ENCODE results near the gene TPCN2.

TPCN2 gene

DNA sequence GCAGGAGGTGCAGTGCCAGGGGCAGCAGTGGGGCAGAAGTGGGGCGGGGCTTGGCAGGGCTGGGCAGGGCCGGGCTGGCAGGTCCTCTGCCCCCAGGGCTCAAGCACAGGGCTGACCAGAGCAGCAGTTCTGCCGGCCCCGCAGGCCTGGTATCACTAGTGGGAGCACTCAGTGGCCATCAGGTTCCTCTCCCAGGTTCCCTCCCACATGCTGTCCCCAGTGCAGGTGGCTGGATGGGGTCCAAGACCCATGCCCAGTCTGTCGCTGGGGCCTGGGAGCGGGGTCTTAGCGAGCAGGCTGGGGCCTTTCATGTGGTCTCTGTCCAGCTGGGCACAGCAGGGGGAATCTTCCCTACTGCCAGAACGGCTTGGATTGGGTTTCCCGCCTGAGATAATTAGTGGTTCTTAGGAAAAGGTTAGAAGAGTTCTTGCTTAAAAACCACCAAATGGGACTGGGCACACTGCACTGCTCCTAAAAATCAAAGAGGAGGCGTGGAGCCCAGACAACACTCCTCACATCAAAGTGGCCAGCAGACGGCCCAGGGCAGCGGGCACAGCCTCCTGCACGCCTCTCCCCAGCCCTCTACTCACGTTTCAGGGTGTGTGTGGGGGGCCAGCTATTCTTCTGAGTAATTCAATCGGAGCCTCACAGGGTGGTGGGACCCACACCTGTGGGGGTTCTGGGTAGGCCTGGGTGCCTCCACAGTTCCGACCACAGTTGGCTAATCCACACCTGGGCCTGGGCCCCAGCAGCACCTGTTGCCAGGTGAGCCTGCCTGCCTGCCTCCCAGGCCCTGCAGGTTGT, 45.6 kb downstream of the TPCN2 start:
- Histone ChIP-seq H3K9ac (ENCODE audit: low read depth in 1 of 2, low read length in 2 of 2) (no peak overlapping the region), H3K4me1 (ENCODE audit: control insufficient read depth in 2 of 2, insufficient read depth in 2 of 2, low read length in 2 of 2) (peaks cover 0 to 3% of the 10 kb centered on the region in 2 donors), H3K27ac (ENCODE audit: low read depth in 2 of 2, low read length in 2 of 2) (no peak overlapping the region), H3K4me3 (ENCODE audit: low read length in 2 of 2) (no peak overlapping the region), H3K9me3 (ENCODE audit: control insufficient read depth in 2 of 2, low read length in 2 of 2) (no peaks in the 10 kb centered on the region), H3K27me3 (ENCODE audit: control insufficient read depth in 2 of 2, insufficient read depth in 2 of 2, low read length in 2 of 2) (no peaks in the 10 kb centered on the region), H3K36me3 (ENCODE audit: control insufficient read depth in 2 of 2, insufficient read depth in 2 of 2, low read length in 2 of 2) (peaks cover 3 to 4% of the 10 kb centered on the region in 2 donors)

DNA sequence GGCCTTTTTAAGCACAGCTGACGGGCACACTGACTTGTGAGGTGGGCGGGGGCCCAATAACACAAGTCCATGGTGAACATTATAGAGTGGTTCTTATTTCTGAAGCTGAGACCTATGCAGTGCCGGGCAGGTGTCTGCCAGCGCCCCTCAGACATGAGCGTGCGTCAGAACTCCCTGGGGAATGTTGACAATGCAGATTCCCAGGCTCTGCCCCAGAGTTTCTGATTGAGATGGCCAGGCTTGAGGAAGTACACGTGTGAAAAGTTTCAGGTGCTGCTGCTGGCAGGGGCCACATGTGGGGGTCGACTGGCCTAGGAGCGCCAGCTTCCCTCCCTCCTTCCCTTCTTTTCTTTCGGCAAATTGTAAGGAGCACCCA, 46.2 kb downstream of the TPCN2 start:
- no peaks in the 10 kb centered on the region for H3K27me3 ChIP-seq (ENCODE audit: control insufficient read depth in 2 of 2, insufficient read depth in 2 of 2, low read length in 2 of 2)
- peaks cover 3 to 4% of the 10 kb centered on the region in 2 donors for H3K36me3 ChIP-seq (ENCODE audit: control insufficient read depth in 2 of 2, insufficient read depth in 2 of 2, low read length in 2 of 2)
- no peaks in the 10 kb centered on the region for H3K9me3 ChIP-seq (ENCODE audit: control insufficient read depth in 2 of 2, low read length in 2 of 2)
- H3K27ac ChIP-seq (ENCODE audit: low read depth in 2 of 2, low read length in 2 of 2): no peak overlapping the region
- no peak overlapping the region for H3K9ac ChIP-seq (ENCODE audit: low read depth in 1 of 2, low read length in 2 of 2)
- peaks cover 0 to 6% of the 10 kb centered on the region in 2 donors for H3K4me1 ChIP-seq (ENCODE audit: control insufficient read depth in 2 of 2, insufficient read depth in 2 of 2, low read length in 2 of 2)
- no peak overlapping the region for H3K4me3 ChIP-seq (ENCODE audit: low read length in 2 of 2)

DNA sequence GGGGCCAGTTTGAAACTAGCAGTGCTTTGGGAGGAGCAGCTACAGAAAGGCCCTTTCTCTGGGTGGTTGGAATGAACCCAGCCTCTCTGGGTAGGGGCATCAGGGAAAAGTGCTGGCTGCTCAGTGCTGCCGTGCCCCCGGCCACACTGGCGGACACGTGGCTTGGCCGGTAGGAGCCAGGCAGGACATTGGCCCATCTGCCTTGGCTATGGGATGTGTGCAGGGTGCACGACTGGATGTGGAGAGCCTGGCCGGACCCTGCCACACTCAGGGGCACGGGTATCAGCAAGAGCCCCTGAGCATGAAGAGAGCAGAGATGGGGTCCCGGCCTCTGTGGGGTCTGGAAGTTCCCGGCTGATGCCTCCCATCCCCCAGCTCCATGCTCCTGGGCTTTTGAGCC, 46.6 kb downstream of the TPCN2 start:
- H3K9me3 ChIP-seq (ENCODE audit: control insufficient read depth in 2 of 2, low read length in 2 of 2): no peaks in the 10 kb centered on the region
- peaks cover 0 to 6% of the 10 kb centered on the region in 2 donors for H3K4me1 ChIP-seq (ENCODE audit: control insufficient read depth in 2 of 2, insufficient read depth in 2 of 2, low read length in 2 of 2)
- H3K9ac ChIP-seq (ENCODE audit: low read depth in 1 of 2, low read length in 2 of 2): no peak overlapping the region
- no peaks in the 10 kb centered on the region for H3K27me3 ChIP-seq (ENCODE audit: control insufficient read depth in 2 of 2, insufficient read depth in 2 of 2, low read length in 2 of 2)
- peaks cover 1 to 4% of the 10 kb centered on the region in 2 donors for H3K36me3 ChIP-seq (ENCODE audit: control insufficient read depth in 2 of 2, insufficient read depth in 2 of 2, low read length in 2 of 2)
- no peak overlapping the region for H3K4me3 ChIP-seq (ENCODE audit: low read length in 2 of 2)
- no peak overlapping the region for H3K27ac ChIP-seq (ENCODE audit: low read depth in 2 of 2, low read length in 2 of 2)

DNA sequence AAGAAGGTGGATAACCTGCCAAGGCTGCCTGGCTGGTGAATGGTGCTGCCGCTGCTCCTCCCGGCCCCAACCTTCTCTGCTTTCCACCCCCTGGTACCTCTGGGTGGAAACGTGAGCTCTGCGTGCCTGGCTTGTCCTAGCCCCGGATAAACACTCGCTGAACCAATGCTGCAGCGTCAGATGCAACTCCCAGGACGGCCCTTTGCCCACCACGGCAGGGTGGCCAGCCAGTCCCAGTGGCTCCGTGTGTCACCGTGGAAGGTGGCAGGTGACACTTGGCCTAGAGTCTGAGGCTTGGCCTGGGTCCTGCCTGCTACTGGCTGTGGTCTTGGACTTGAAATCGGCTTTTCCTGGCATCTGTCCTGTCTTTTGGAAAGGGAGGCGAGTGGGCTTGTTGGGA, 47.7 kb downstream of the TPCN2 start:
- Histone ChIP-seq H3K9me3 (ENCODE audit: control insufficient read depth in 2 of 2, low read length in 2 of 2) (no peaks in the 10 kb centered on the region), H3K36me3 (ENCODE audit: control insufficient read depth in 2 of 2, insufficient read depth in 2 of 2, low read length in 2 of 2) (peaks cover 0 to 3% of the 10 kb centered on the region in 2 donors), H3K9ac (ENCODE audit: low read depth in 1 of 2, low read length in 2 of 2) (no peak overlapping the region), H3K27me3 (ENCODE audit: control insufficient read depth in 2 of 2, insufficient read depth in 2 of 2, low read length in 2 of 2) (peaks cover 0 to 2% of the 10 kb centered on the region in 2 donors), H3K4me1 (ENCODE audit: control insufficient read depth in 2 of 2, insufficient read depth in 2 of 2, low read length in 2 of 2) (peaks cover under 1 to 6% of the 10 kb centered on the region in 2 donors), H3K27ac (ENCODE audit: low read depth in 2 of 2, low read length in 2 of 2) (no peak overlapping the region), H3K4me3 (ENCODE audit: low read length in 2 of 2) (no peak overlapping the region)

DNA sequence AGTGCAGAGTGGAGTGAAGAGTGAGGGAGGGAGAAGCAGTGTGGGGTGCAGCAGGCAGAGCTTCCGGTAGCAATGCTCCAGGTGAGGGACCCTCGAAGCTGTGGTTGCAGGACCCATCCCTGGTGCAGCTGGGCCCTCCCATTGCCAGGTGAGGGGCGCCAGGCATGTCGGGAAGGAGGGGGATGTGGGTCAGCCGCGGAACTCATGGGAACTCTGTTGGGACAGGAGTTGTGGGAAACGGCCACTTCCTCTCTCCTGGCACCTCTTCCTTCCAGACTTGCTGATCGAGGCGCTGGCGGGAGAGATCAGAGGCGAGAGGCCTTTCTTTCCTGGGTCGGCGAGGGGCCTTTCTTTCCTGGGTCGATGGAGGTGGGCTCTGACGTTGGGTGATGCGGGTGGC, 48.5 kb downstream of the TPCN2 start:
- Histone ChIP-seq H3K9ac (ENCODE audit: low read depth in 1 of 2, low read length in 2 of 2) (no peak overlapping the region), H3K9me3 (ENCODE audit: control insufficient read depth in 2 of 2, low read length in 2 of 2) (no peaks in the 10 kb centered on the region), H3K4me1 (ENCODE audit: control insufficient read depth in 2 of 2, insufficient read depth in 2 of 2, low read length in 2 of 2) (peaks cover 2 to 6% of the 10 kb centered on the region in 2 donors), H3K4me3 (ENCODE audit: low read length in 2 of 2) (no peak overlapping the region), H3K27me3 (ENCODE audit: control insufficient read depth in 2 of 2, insufficient read depth in 2 of 2, low read length in 2 of 2) (peaks cover 0 to 2% of the 10 kb centered on the region in 2 donors), H3K27ac (ENCODE audit: low read depth in 2 of 2, low read length in 2 of 2) (no peak overlapping the region), H3K36me3 (ENCODE audit: control insufficient read depth in 2 of 2, insufficient read depth in 2 of 2, low read length in 2 of 2) (no peaks in the 10 kb centered on the region)

DNA sequence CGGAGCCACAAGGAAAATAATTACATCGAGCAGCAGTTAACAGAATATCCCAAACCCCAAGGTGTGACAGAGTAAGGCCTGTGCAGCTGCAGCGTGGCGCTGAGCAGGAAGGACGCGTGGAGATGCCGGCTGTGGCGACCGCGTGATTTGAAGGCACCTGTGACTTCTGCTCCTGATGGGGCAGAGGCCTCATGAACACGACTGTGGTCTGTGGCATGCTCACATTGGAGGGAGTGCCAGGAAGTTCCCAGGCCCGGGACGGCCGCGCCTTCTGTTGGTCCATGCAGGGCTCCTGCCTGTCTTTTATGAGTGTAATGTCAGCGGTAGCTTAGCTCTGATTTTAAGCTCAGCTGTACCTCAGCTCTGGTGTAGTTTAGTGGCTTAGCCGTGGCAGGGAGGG, 50.4 kb downstream of the TPCN2 start:
- no peaks in the 10 kb centered on the region for H3K36me3 ChIP-seq (ENCODE audit: control insufficient read depth in 2 of 2, insufficient read depth in 2 of 2, low read length in 2 of 2)
- no peaks in the 10 kb centered on the region for H3K9me3 ChIP-seq (ENCODE audit: control insufficient read depth in 2 of 2, low read length in 2 of 2)
- H3K9ac ChIP-seq (ENCODE audit: low read depth in 1 of 2, low read length in 2 of 2): no peak overlapping the region
- H3K4me3 ChIP-seq (ENCODE audit: low read length in 2 of 2): no peak overlapping the region
- no peak overlapping the region for H3K27ac ChIP-seq (ENCODE audit: low read depth in 2 of 2, low read length in 2 of 2)
- H3K27me3 ChIP-seq (ENCODE audit: control insufficient read depth in 2 of 2, insufficient read depth in 2 of 2, low read length in 2 of 2): peaks cover 0 to 2% of the 10 kb centered on the region in 2 donors
- H3K4me1 ChIP-seq (ENCODE audit: control insufficient read depth in 2 of 2, insufficient read depth in 2 of 2, low read length in 2 of 2): peaks cover 2 to 6% of the 10 kb centered on the region in 2 donors

DNA sequence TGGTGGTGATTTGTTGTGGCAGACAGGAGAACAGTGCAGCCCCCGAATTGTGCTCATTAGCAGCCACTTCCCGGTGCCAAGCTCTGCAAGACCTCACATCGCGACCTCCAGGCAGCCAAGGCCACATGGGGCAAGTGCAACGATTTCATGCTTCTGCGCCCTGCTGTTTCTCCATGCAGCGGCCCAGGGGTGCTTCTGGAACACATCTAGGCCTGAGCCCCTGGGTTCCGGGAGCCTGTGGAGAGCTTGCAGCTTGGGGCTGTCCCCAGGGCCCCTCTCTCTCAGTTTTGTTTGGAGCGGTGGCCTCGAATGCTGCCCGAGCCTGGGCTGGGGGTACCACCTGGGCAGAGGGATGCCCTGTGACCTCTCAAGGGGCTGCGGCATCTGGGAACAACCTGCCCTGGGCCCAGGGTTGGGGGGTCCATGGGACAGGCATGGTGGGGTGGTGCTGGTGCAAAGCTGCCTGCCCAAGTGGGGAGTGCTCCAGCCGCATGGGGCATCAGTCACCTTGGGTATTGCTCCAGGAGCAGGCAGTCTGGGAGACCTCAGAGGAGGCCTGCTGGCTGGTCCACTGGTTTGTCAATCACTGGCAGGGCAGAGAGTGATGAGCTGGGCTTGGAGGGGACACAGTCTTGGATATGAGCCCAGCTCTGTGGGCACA, 51.9 kb downstream of the TPCN2 start:
- Histone ChIP-seq H3K9ac (ENCODE audit: low read depth in 1 of 2, low read length in 2 of 2) (no peak overlapping the region), H3K4me1 (ENCODE audit: control insufficient read depth in 2 of 2, insufficient read depth in 2 of 2, low read length in 2 of 2) (peaks cover 2 to 6% of the 10 kb centered on the region in 2 donors), H3K36me3 (ENCODE audit: control insufficient read depth in 2 of 2, insufficient read depth in 2 of 2, low read length in 2 of 2) (no peaks in the 10 kb centered on the region), H3K27me3 (ENCODE audit: control insufficient read depth in 2 of 2, insufficient read depth in 2 of 2, low read length in 2 of 2) (peaks cover 0 to 2% of the 10 kb centered on the region in 2 donors), H3K9me3 (ENCODE audit: control insufficient read depth in 2 of 2, low read length in 2 of 2) (no peaks in the 10 kb centered on the region), H3K4me3 (ENCODE audit: low read length in 2 of 2) (no peak overlapping the region), H3K27ac (ENCODE audit: low read depth in 2 of 2, low read length in 2 of 2) (no peak overlapping the region)

DNA sequence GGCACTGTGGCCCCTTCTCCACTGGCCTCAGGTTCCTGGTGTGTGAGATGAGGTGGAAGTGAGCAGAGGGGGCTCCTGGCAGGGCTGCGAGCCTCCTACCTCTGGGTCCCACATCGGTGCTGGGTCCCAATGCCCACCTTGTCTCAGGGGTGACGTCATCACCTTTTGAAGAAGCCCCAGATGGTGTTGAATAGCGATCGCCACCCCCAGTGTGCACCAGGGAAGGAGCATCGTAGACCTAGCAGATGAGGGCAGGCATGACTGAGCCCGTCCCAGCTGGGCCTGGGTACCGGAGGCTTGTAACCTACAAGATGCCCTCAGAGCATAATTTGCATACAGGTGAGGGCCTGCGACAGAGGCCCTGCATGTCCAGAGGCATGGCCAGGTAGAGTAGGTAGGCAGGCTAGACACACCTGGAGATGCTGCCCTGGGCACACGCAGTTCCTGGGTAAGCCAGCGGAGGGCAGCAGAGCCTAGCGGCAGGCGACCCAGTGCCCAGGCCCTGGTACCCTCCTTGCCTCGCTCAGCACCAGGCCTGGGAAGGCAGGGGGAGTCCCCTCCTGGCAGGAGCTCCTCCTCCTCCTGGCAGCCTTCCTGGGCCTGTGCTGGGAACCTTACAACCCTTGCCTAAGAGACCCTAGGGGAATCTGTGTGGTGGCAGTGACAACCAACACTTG, 52.5 kb downstream of the TPCN2 start:
- H3K27ac ChIP-seq (ENCODE audit: low read depth in 2 of 2, low read length in 2 of 2): no peak overlapping the region
- peaks cover 2 to 6% of the 10 kb centered on the region in 2 donors for H3K4me1 ChIP-seq (ENCODE audit: control insufficient read depth in 2 of 2, insufficient read depth in 2 of 2, low read length in 2 of 2)
- no peak overlapping the region for H3K9ac ChIP-seq (ENCODE audit: low read depth in 1 of 2, low read length in 2 of 2)
- H3K36me3 ChIP-seq (ENCODE audit: control insufficient read depth in 2 of 2, insufficient read depth in 2 of 2, low read length in 2 of 2): no peaks in the 10 kb centered on the region
- H3K27me3 ChIP-seq (ENCODE audit: control insufficient read depth in 2 of 2, insufficient read depth in 2 of 2, low read length in 2 of 2): peaks cover 0 to 2% of the 10 kb centered on the region in 2 donors
- H3K9me3 ChIP-seq (ENCODE audit: control insufficient read depth in 2 of 2, low read length in 2 of 2): no peaks in the 10 kb centered on the region
- no peak overlapping the region for H3K4me3 ChIP-seq (ENCODE audit: low read length in 2 of 2)

DNA sequence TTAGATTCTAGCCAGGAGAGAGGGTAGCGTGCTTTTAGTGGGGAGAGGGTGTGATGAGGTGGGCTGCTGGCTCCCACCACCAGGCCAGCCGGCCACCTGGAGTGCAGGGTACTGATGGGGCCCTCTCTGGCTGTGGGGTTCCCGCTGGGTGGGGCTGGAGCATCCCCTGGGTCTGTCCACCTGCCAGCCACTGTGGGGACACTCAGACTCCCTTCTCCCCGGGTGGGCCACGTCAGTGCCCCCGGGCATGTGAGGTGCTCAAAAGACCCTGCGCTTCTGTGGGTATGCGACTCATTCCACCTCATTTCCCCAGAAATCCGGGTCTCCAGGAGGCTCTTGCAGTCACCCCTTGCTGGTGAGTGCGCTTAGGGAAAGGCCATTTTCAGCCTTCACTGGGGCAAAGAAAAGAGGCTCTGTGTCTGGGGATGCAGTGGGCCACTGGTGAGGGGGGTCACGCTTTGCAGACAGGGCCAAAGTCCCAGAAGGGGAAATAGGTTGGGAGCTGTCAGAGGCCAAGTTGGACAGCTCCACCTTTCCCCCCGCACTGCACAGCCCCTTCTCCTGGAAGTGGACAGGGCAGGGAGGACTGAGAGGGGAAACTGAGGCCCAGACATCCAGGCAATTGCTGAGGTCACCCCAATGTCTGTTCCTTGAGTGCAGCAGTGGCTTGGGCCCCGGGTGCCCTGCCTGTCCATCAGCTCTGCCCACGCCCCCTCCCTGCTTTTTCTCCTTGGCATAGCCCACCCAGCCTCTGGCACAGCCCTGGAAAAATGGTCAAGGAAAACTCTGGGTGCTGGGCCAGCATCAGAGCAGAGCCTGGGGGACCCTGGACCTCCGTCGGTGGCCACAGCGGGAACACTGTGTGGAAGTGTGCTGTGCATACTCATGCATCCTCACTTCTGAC, 53.3 kb downstream of the TPCN2 start:
- H3K4me3 ChIP-seq (ENCODE audit: low read length in 2 of 2): no peak overlapping the region
- H3K27me3 ChIP-seq (ENCODE audit: control insufficient read depth in 2 of 2, insufficient read depth in 2 of 2, low read length in 2 of 2): peaks cover 0 to 2% of the 10 kb centered on the region in 2 donors
- H3K36me3 ChIP-seq (ENCODE audit: control insufficient read depth in 2 of 2, insufficient read depth in 2 of 2, low read length in 2 of 2): no peaks in the 10 kb centered on the region
- H3K4me1 ChIP-seq (ENCODE audit: control insufficient read depth in 2 of 2, insufficient read depth in 2 of 2, low read length in 2 of 2): peaks cover 2 to 6% of the 10 kb centered on the region in 2 donors
- no peak overlapping the region for H3K9ac ChIP-seq (ENCODE audit: low read depth in 1 of 2, low read length in 2 of 2)
- H3K27ac ChIP-seq (ENCODE audit: low read depth in 2 of 2, low read length in 2 of 2): no peak overlapping the region
- no peaks in the 10 kb centered on the region for H3K9me3 ChIP-seq (ENCODE audit: control insufficient read depth in 2 of 2, low read length in 2 of 2)

Measured in mucosa of rectum (tissue), 2 donors.